Heart left ventricle (tissue), 16 donors: Measurements from ENCODE around the gene PDE6D. TPM values are rescaled to one million over a fixed set of nuclear protein-coding genes. Genes with fewer than 3 reads are reported as not detected.

Source experiments
- ATAC-seq, 4 donors: fragments of 200-7000 bp; cut with Tn5 transposase; one replicate each; pipeline ENCODE4 v1.9.1; 2020 to 2022; ENCODE audit warnings: moderate library complexity in 4 of 4, mild to moderate bottlenecking in 3 of 4, moderate number of reproducible peaks in 1 of 4
- DNase-seq, 5 donors: peaks; one replicate each; pipeline ENCODE4 v3.0.0-alpha.2; 2020
- H3K27ac ChIP-seq, 12 donors: fragments of 200-600 bp; sonication (generic) in 4 of 12; one replicate each; pipeline versions ENCODE4 v1.5.0 to v1.8.0; 2016 to 2022; ENCODE audit warnings: mild to moderate bottlenecking in 2 of 12
- H3K27me3 ChIP-seq, 9 donors: fragments of 200-600 bp; sonication (generic) in 2 of 9; one replicate each; pipeline versions ENCODE4 v1.5.1 to v1.8.0; 2016 to 2022; ENCODE audit warnings: mild to moderate bottlenecking in 3 of 9
- H3K36me3 ChIP-seq, 9 donors: fragments of 200-600 bp; sonication (generic) in 2 of 9; one replicate each; pipeline versions ENCODE4 v1.5.0 to v1.8.0; 2018 to 2022; ENCODE audit warnings: mild to moderate bottlenecking in 2 of 9
- H3K4me1 ChIP-seq, 12 donors: fragments of 200-600 bp; sonication (generic) in 4 of 12; one replicate each; pipeline versions ENCODE4 v1.5.0 to v1.8.0; 2016 to 2022; ENCODE audit warnings: mild to moderate bottlenecking in 3 of 12
- H3K4me3 ChIP-seq, 12 donors: fragments of 200-600 bp; sonication (generic) in 4 of 12; one replicate each; pipeline versions ENCODE4 v1.5.0 to v1.8.0; 2017 to 2022; ENCODE audit warnings: mild to moderate bottlenecking in 9 of 12, moderate library complexity in 4 of 12
- H3K9me3 ChIP-seq, 12 donors: fragments of 200-600 bp; sonication (generic) in 4 of 12; one replicate each; pipeline versions ENCODE4 v1.5.0 to v1.8.0; 2016 to 2022; ENCODE audit warnings: mild to moderate bottlenecking in 1 of 12
- POLR2A ChIP-seq, 2 donors: fragments of 450-650 bp; IDR thresholded peaks; one replicate each; pipeline ENCODE4 v1.6.1; 2017; ENCODE audit warnings: antibody characterized with exemption in 2 of 2, mild to moderate bottlenecking in 2 of 2, moderate library complexity in 2 of 2
- WGBS, 4 donors: extraction: QIAGEN DNeasy Blood & Tissue Kit in 2 of 4; methylation state at CpG; one replicate each; pipeline versions ENCODE4 v1.1.5 to v1.1.7; 2013 to 2018; 5-methylcytosine and 5-hydroxymethylcytosine counted together
- intact Hi-C, 10 donors: fragments of 100-400 bp; cut with DNase I; formaldehyde crosslinking; loops; one replicate each; pipeline versions ENCODE4 v1.11.1 to v1.14.2; 2022
- polyA plus RNA-seq, 2 donors: library from polyadenylated mRNA; stranded (reverse); fragments of 200-250 nt; gene quantifications; one replicate each; pipeline ENCODE4 v1.2.3, GENCODE V29; 2013
- total RNA-seq, 9 donors: library from RNA; depleted of rRNA in 2 of 9; stranded (reverse); fragments of >200 nt in 2 of 9; fragmentation: NEBNext Ultra II Directional in 3 of 9; extraction: Animal tissue kit (Norgen Biotek cat#: 25700) in 3 of 9; gene quantifications; one replicate each; pipeline versions ENCODE4 v1.1.0 to v1.2.4, GENCODE V29; 2016 to 2023
- TF ChIP-seq, protein P1 (sequence below), 12 donors: fragments of 200-600 bp; sonication (generic) in 4 of 12; IDR thresholded peaks; one replicate each; pipeline versions ENCODE4 v1.5.0 to v1.8.0; 2018 to 2022; ENCODE audit warnings: antibody characterized with exemption in 12 of 12, mild to moderate bottlenecking in 5 of 12
- donor health status: ischemic (EF 13 %, LVEDD 7.1; RV severe dilation, severe dysfunction).
- donor health status: healthy with polysubstance abuse.
- donor health status: DM: no; HTN: yes; CAD: no.
- donor health status: DM: no; HTN: no; CAD: no.
- donor health status: ischemic (EF 25% LVEDD 6.9; RV normal size, moderate dysfunction).
- donor health status: ischemic (EF 25% LVEDD 5.7; RV mildly dilated, moderate dysfunction).
- donor health status: healthy.
- donor health status: DM: yes; HTN: yes; CAD: no.
- donor health status: ischemic (EF 35%, LVEDD 5.7; RV mildly dilated, moderate dysfunction).
- donor health status: nonischemic (EF 11% LVEDD 7.7; RV severe dilation, severe dysfunction).
- donor health status: DM: yes; HTN: yes; CAD: no.
- donor health status: PGD.
- donor health status: ischemic (EF 29% LVEDD 5.4; RV normal size, mild dysfunction).
- donor health status: nonischemic (EF 23%, LVEDD 6.1; RV moderate dilation, normal function).

Gene PDE6D
- total and polyA plus RNA-seq, 11 donors, result 12.3 to 30.1 (median 19.8) TPM

DNA sequence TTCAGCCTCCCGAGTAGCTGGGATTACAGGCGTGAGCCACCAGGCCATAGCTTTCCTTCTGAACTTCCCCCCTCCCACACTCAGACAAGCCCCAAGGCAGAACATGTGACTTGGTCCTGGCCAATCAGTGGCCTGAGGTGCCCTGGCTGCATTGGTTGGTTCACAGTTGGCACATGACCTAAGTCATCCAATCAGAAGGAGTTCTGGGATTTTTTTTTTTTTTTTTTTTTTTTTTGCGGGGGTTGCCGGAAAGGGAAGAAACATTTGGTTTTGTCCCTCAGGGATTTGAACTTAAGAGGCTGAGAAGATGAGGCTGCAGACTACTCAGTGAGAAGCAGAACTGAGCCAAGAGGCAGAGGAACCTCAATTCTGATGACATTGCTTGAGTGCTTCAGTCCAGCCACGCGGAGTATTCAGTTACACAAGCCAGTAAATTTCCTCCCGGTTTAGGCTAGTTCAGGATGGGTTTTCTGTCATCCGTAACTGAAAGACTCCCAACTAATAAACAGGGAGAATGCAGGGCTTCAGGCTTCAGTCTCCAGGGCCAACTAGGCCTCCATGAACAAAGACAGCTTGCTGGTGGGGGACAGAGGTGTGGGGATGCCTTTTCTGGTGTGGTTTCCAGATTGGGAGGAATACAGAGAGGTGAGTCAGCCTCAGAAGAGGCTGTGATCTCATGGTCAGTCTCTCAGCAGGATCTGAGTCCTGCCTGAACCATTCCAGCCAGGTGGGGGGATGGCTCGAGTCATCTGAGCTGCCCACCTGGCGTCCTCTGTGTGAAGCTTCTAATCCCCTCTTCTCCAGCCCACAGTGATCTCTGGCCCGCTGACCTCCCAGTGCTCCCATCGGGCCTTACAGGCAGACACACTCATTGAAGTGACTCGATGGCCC is 63.6 kb downstream of the PDE6D start:
- TF ChIP-seq POLR2A (IDR thresholded peaks at IDR 0.05), result no peak
- TF ChIP-seq, protein P1, sequence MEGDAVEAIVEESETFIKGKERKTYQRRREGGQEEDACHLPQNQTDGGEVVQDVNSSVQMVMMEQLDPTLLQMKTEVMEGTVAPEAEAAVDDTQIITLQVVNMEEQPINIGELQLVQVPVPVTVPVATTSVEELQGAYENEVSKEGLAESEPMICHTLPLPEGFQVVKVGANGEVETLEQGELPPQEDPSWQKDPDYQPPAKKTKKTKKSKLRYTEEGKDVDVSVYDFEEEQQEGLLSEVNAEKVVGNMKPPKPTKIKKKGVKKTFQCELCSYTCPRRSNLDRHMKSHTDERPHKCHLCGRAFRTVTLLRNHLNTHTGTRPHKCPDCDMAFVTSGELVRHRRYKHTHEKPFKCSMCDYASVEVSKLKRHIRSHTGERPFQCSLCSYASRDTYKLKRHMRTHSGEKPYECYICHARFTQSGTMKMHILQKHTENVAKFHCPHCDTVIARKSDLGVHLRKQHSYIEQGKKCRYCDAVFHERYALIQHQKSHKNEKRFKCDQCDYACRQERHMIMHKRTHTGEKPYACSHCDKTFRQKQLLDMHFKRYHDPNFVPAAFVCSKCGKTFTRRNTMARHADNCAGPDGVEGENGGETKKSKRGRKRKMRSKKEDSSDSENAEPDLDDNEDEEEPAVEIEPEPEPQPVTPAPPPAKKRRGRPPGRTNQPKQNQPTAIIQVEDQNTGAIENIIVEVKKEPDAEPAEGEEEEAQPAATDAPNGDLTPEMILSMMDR (IDR thresholded peaks at IDR 0.05), result no peak
- Histone ChIP-seq H3K4me1 (peaks cover 0 to 46% (median 34%) of the 10 kb centered on the region in 12 donors), H3K9me3 (peaks cover 0 to 5% (median 0%) of the 10 kb centered on the region in 12 donors), H3K27me3 (no peaks in the 10 kb centered on the region), H3K27ac (peak overlapping the region in 5 of 12 donors; percentile 50 to 89 (median 60)), H3K4me3 (no peak overlapping the region), H3K36me3 (peaks cover 0 to 15% (median 11%) of the 10 kb centered on the region in 9 donors)
- no peak for ATAC-seq
- peak in 2 of 5 donors; percentile 56 to 62 for DNase-seq
- intact Hi-C loops, result loop anchor here in 1 of 10 donors (5.0 kb wide), 1 partner anchor 105 kb away; no protein-coding TSS in a partner anchor
- WGBS, 4 donors, result 71 to 88% (median 85%) methylated on average over 11 to 13 of the region's 13 CpGs

DNA sequence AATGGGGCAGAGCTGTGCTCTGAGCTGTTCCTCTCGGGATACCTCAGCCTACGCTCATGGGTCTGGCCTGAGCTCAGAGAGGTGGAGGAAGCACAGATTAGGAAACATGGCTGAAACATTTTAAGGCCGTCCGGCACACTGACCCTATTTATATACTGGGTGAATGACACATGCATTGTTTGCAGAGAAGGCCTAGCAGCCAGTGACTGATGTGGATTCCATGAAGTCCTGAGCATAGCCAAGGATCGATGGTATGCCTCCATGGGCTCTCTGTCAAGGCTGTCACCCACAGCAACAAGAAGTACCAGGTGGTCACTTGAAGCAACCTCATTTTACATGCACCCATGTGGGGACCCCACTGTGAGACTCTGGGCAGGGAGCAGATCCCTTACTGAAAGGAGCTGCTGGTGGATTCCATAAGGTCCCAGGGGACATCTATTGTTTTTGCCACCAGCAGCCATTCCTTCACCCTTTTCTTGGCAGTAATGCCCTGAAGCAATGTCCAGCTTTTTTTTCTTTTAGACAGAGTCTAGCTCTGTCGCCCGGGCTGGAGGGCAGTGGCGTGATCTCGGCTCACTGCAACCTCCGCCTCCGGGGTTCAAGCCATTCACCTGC is 64.3 kb downstream of the PDE6D start:
- Histone ChIP-seq H3K36me3 (peaks cover 0 to 23% (median 18%) of the 10 kb centered on the region in 9 donors), H3K4me1 (peaks cover 3 to 53% (median 41%) of the 10 kb centered on the region in 12 donors), H3K9me3 (peaks cover 0 to 5% (median 0%) of the 10 kb centered on the region in 12 donors), H3K4me3 (no peak overlapping the region), H3K27ac (peak overlapping the region in 10 of 12 donors; percentile 1 to 89 (median 55)), H3K27me3 (no peaks in the 10 kb centered on the region)
- DNase-seq, result no peak
- intact Hi-C loops, result loop anchor here in 1 of 10 donors (5.0 kb wide), 1 partner anchor 104 kb away; no protein-coding TSS in a partner anchor
- ATAC-seq, result peak; percentile 18 to 36 (median 25)
- 60 to 69% (median 63%) methylated on average over 9 to 11 of the region's 11 CpGs for WGBS, 4 donors
- TF ChIP-seq POLR2A (IDR thresholded peaks at IDR 0.05), result no peak
- TF ChIP-seq, protein P1 (IDR thresholded peaks at IDR 0.05), result no peak

GRCh38 chr2:231715988-231716616 is 65.0 kb downstream of the PDE6D start:
- 86 to 95% (median 87%) methylated on average over 7 to 8 of the region's 8 CpGs for WGBS, 4 donors
- Histone ChIP-seq H3K27ac (peak overlapping the region in 10 of 12 donors; percentile 1 to 89 (median 55)), H3K4me1 (peaks cover 5 to 60% (median 48%) of the 10 kb centered on the region in 12 donors), H3K4me3 (no peak overlapping the region), H3K9me3 (peaks cover 0 to 5% (median 0%) of the 10 kb centered on the region in 12 donors), H3K27me3 (no peaks in the 10 kb centered on the region), H3K36me3 (peaks cover 0 to 29% (median 25%) of the 10 kb centered on the region in 9 donors)
- ATAC-seq (peak in 1 of 4 donors; percentile 0), DNase-seq (no peak)
- TF ChIP-seq, protein P1 (IDR thresholded peaks at IDR 0.05), result no peak
- TF ChIP-seq POLR2A (IDR thresholded peaks at IDR 0.05), result no peak
- intact Hi-C loops, result loop anchor here (1.0 to 5.0 kb wide), 8 partner anchors 35 to 104 kb away; no protein-coding TSS in a partner anchor
